ENCODE measurements around the gene ZNF71. TPM values are rescaled to one million over a fixed set of nuclear protein-coding genes. Genes with fewer than 3 reads are reported as not detected.
A peak's percentile ranks its signal among the peaks of the same experiment; 100 is the strongest.

ZNF71 gene
- polyA plus RNA-seq, 1 donor (not counting 4 experiments of a cell fraction or from before 2014, with no cell fraction given): 4.8 TPM

DNA sequence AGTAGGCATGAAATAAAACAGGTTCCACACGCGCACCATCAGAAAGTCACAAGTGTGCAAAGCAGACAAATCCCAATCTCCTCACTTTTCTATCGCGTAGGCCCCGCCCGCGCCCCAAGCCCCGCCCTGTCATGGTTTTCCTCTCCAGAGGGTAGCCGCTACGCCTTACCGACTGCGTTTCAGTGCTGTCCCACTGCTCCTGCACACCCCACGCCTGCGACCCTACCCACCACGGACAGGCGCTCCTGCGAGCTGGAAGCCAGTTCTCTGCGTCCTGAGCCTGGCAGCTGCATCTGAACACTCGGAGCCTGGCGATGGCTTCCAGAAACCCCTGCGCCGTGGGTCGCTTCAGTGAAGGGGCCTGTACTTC is 28.2 kb upstream of the ZNF71 start:
- FAIRE-seq (no peak), DNase-seq (ENCODE audit: low read depth, low spot score) (no peak)
- H3K9me1 ChIP-seq (ENCODE audit: control insufficient read depth, extremely low read depth, insufficient read depth, low read length): no peaks in the 10 kb centered on the region
- H3K4me3 ChIP-seq (ENCODE audit: control insufficient read depth in 2 of 3, extremely low read depth in 1 of 3, insufficient read depth in 2 of 3, low read depth in 1 of 3, low read length in 3 of 3): peak overlapping the region; percentile 69 to 92 (median 87)
- TF ChIP-seq, protein P1, sequence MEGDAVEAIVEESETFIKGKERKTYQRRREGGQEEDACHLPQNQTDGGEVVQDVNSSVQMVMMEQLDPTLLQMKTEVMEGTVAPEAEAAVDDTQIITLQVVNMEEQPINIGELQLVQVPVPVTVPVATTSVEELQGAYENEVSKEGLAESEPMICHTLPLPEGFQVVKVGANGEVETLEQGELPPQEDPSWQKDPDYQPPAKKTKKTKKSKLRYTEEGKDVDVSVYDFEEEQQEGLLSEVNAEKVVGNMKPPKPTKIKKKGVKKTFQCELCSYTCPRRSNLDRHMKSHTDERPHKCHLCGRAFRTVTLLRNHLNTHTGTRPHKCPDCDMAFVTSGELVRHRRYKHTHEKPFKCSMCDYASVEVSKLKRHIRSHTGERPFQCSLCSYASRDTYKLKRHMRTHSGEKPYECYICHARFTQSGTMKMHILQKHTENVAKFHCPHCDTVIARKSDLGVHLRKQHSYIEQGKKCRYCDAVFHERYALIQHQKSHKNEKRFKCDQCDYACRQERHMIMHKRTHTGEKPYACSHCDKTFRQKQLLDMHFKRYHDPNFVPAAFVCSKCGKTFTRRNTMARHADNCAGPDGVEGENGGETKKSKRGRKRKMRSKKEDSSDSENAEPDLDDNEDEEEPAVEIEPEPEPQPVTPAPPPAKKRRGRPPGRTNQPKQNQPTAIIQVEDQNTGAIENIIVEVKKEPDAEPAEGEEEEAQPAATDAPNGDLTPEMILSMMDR (optimal IDR thresholded peaks at IDR 0.05 in 1 of 3, IDR thresholded peaks at IDR 0.05 in 1 of 3, conservative IDR thresholded peaks at IDR 0.05 in 1 of 3; ENCODE audit: extremely low read depth in 1 of 3, insufficient read depth in 2 of 3, low read length in 3 of 3): no peak
- H3K9me3 ChIP-seq (ENCODE audit: control insufficient read depth, low read depth, low read length): peaks cover 11% of the 10 kb centered on the region
- H3K27ac ChIP-seq (ENCODE audit: control insufficient read depth, insufficient read depth, low read length): peak overlapping the region; percentile 28
- H2AFZ ChIP-seq (ENCODE audit: control insufficient read depth, low read length): peak overlapping the region; percentile 98
- H3K9ac ChIP-seq (ENCODE audit: control insufficient read depth, extremely low read depth, insufficient read depth, low read length): peak overlapping the region; percentile 73
- no peaks in the 10 kb centered on the region for H3K79me2 ChIP-seq (ENCODE audit: control insufficient read depth, insufficient read depth, low read length)
- no peaks in the 10 kb centered on the region for H4K20me1 ChIP-seq (ENCODE audit: control insufficient read depth, extremely low read depth, insufficient read depth, low read length)
- H3K4me2 ChIP-seq (ENCODE audit: control insufficient read depth, extremely low read depth, insufficient read depth, low read depth, low read length): peak overlapping the region; percentile 63
- H3K27me3 ChIP-seq (ENCODE audit: control insufficient read depth, extremely low read depth, insufficient read depth, low read length): no peaks in the 10 kb centered on the region
- dilution Hi-C loops (cut with MboI; ENCODE audit: extremely low pct_ligation_motif_present, low sequenced_read_pairs): no loop called here
- H3K4me1 ChIP-seq (ENCODE audit: control insufficient read depth, extremely low read depth, insufficient read depth, low read length): no peaks in the 10 kb centered on the region
- H3K36me3 ChIP-seq (ENCODE audit: control insufficient read depth in 2 of 2, extremely low read depth in 1 of 2, insufficient read depth in 2 of 2, low read length in 2 of 2): peaks cover 6 to 12% of the 10 kb centered on the region in 2 experiments

DNA sequence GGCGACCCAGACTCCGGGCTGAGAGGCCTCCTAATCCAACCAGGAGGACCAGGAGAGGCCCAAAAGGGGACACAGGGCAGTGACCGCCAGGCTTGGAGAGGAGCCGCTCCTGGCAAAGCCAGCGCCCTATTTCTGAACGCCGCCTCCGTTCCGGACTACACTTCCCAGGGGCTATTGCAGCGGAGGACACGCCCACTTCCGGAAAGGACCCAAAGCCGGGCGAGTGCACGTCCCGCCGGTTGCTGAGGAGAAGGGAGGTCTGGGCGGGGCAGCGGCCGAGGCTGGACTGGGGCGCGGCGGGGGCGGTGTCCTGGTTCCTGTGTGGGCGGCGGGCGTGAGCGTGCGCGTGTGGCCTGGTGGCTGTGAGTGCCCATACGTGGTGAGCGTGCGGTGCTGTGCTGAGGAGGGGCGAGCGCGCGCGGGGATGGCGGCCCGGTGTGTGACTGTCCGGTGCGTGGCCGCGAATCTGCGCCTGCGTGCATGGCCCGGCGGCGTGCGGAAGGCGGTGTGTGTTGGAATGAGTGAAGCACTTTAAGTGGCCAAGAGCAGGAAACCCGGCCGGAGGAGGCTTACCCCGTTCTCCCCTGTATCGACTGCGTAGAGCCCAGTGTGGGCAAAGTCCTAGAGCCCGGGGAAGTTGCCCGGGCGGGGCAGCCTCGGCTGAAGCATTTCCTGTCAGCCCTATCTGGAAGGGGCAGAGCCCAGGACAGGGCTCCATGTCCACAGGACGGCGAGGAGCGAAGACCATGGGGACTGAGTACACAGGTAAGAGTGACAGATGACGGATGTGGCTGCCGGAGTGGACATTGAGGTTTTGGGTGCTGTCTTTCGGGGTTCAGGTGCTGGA is 27.6 kb upstream of the ZNF71 start, which contains the start of gene ZNF470:
Gene ZNF470, plus strand, starts transcription at position 195 of the 847 bp plus-strand sequence. CDS start 2,844 bp downstream, outside the sequence.
- peak within 1 kb of the TSS; percentile 69 to 92 (median 87) for H3K4me3 ChIP-seq (ENCODE audit: control insufficient read depth in 2 of 3, extremely low read depth in 1 of 3, insufficient read depth in 2 of 3, low read depth in 1 of 3, low read length in 3 of 3)
- DNase-seq (ENCODE audit: low read depth, low spot score) (peak; percentile 36), FAIRE-seq (peak; percentile 51)
- H3K4me2 ChIP-seq (ENCODE audit: control insufficient read depth, extremely low read depth, insufficient read depth, low read depth, low read length): peak within 1 kb of the TSS; percentile 63
- no peaks in the 10 kb centered on the region for H3K9me1 ChIP-seq (ENCODE audit: control insufficient read depth, extremely low read depth, insufficient read depth, low read length)
- H3K9ac ChIP-seq (ENCODE audit: control insufficient read depth, extremely low read depth, insufficient read depth, low read length): peak within 1 kb of the TSS; percentile 73
- H4K20me1 ChIP-seq (ENCODE audit: control insufficient read depth, extremely low read depth, insufficient read depth, low read length): no peaks in the 10 kb centered on the region
- H2AFZ ChIP-seq (ENCODE audit: control insufficient read depth, low read length): peak within 1 kb of the TSS; percentile 98
- H3K27me3 ChIP-seq (ENCODE audit: control insufficient read depth, extremely low read depth, insufficient read depth, low read length): no peaks in the 10 kb centered on the region
- dilution Hi-C loops (cut with MboI; ENCODE audit: extremely low pct_ligation_motif_present, low sequenced_read_pairs): no loop called here
- H3K27ac ChIP-seq (ENCODE audit: control insufficient read depth, insufficient read depth, low read length): peak within 1 kb of the TSS; percentile 28
- H3K79me2 ChIP-seq (ENCODE audit: control insufficient read depth, insufficient read depth, low read length): no peaks in the 10 kb centered on the region
- peaks cover 6 to 13% of the 10 kb centered on the region in 2 experiments for H3K36me3 ChIP-seq (ENCODE audit: control insufficient read depth in 2 of 2, extremely low read depth in 1 of 2, insufficient read depth in 2 of 2, low read length in 2 of 2)
- H3K9me3 ChIP-seq (ENCODE audit: control insufficient read depth, low read depth, low read length): peaks cover 13% of the 10 kb centered on the region
- no peak for TF ChIP-seq EZH2 (IDR thresholded peaks at IDR 0.05; ENCODE audit: low read length)
- TF ChIP-seq, protein P1 (optimal IDR thresholded peaks at IDR 0.05 in 1 of 3, IDR thresholded peaks at IDR 0.05 in 1 of 3, conservative IDR thresholded peaks at IDR 0.05 in 1 of 3; ENCODE audit: extremely low read depth in 1 of 3, insufficient read depth in 2 of 3, low read length in 3 of 3): no peak
- no peaks in the 10 kb centered on the region for H3K4me1 ChIP-seq (ENCODE audit: control insufficient read depth, extremely low read depth, insufficient read depth, low read length)

Measured in keratinocyte (primary cell).